EH (cell line): ENCODE measurements around the gene DTHD1.

Experiments
- DNase-seq: peaks from one replicate; pipeline ENCODE4 v3.0.0-alpha.2; 2015; ENCODE audit warnings: low read depth

DTHD1 gene

GRCh38 chr4:36313703-36314102 is 32.3 kb downstream of the DTHD1 start:
- DNase-seq: no peak

GRCh38 chr4:36316607-36317006 is 35.2 kb downstream of the DTHD1 start:
- no peak for DNase-seq

- DNase-seq: no peak
Measured at GRCh38 chr4:36317721-36318120, 36.3 kb downstream of the DTHD1 start.

- DNase-seq: no peak
Measured at GRCh38 chr4:36320117-36320896, 38.9 kb downstream of the DTHD1 start.

GRCh38 chr4:36321176-36321575 is 39.8 kb downstream of the DTHD1 start:
- DNase-seq: no peak

GRCh38 chr4:36322921-36323354 is 41.5 kb downstream of the DTHD1 start:
- no peak for DNase-seq

- no peak for DNase-seq
Measured at GRCh38 chr4:36323816-36324419, 42.5 kb downstream of the DTHD1 start.

- no peak for DNase-seq
Measured at GRCh38 chr4:36324808-36325207, 43.4 kb downstream of the DTHD1 start.

- DNase-seq: no peak
Measured at GRCh38 chr4:36325499-36325898, 44.1 kb downstream of the DTHD1 start.

- no peak for DNase-seq
Measured at GRCh38 chr4:36325926-36326325, 44.5 kb downstream of the DTHD1 start.

- no peak for DNase-seq
Measured at GRCh38 chr4:36326476-36327029, 45.1 kb downstream of the DTHD1 start.

- DNase-seq: no peak
Measured at GRCh38 chr4:36327400-36327799, 46.0 kb downstream of the DTHD1 start.

- DNase-seq: no peak
Measured at GRCh38 chr4:36328130-36328529, 46.7 kb downstream of the DTHD1 start.

- no peak for DNase-seq
Measured at GRCh38 chr4:36329228-36329627, 47.8 kb downstream of the DTHD1 start.

GRCh38 chr4:36330796-36331195 is 49.4 kb downstream of the DTHD1 start:
- no peak for DNase-seq

- no peak for DNase-seq
Measured at GRCh38 chr4:36332023-36332781, 50.8 kb downstream of the DTHD1 start.

GRCh38 chr4:36332782-36333131 is 51.3 kb downstream of the DTHD1 start:
- no peak for DNase-seq

GRCh38 chr4:36333303-36333877 is 52.0 kb downstream of the DTHD1 start:
- DNase-seq: no peak

- DNase-seq: no peak
Measured at GRCh38 chr4:36337665-36338185, 56.3 kb downstream of the DTHD1 start.

- no peak for DNase-seq
Measured at GRCh38 chr4:36338973-36339372, 57.6 kb downstream of the DTHD1 start.

GRCh38 chr4:36341936-36342335 is 60.5 kb downstream of the DTHD1 start:
- no peak for DNase-seq

- no peak for DNase-seq
Measured at GRCh38 chr4:36343501-36344175, 62.2 kb downstream of the DTHD1 start.
